Activated CD4-positive, alpha-beta T cell treated with anti-CD3 and anti-CD28 coated beads, Interleukin-2, Interleukin-6, amounts not matched to agents 100 ng/mL and 50 ng/mL, durations not matched to agents 16 hours and 8 hours (primary cell): Measurements from ENCODE around the gene SPATA12.

Experiments
- DNase-seq: peaks from one replicate; pipeline ENCODE4 v3.0.0-alpha.2; 2020

The SPATA12 gene, protein sequence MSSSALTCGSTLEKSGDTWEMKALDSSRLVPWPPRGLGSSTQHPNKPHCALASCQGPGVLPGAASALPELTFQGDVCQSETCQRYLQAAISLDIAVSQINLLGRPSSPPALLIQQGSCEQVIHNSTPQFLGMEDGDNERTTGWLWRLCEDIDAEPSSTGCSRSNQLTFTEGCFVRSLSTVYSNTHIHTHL

DNA sequence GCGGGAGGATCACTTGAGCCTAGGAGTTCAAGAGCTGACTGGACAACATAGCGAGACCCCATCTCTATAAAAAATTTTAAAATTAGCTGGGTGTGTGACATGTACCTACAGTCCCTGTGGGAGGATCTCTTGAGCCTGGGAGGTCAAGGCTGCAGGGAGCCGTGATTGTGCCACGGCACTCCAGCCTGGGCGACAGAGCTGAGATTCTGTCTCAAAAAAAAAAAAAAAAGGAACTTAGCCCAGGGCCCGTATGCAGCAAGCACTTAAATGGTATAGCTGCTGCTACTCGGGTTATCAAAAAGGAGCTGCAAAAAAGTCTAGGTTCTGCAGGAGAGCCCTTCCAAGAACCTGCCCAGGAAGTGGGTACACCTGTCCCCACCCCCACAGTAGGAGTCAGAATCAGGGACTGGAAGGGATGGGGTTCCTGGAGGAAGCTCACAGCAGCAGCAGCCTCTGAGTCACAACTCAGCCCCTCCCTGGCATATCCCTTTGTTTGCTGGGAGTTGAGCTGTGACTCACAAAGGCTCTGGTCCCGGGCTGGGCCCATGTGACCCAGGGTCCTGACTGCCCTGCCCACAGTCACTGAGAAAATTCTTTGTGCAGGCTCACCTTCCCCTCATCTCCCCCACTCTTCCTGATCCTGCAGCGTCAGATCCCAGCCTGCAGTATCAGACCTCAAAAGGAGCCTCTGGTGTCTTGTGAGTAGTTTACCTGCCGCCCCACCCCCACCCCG is at the start of gene SPATA12:
Gene SPATA12, plus strand, starts transcription at position 576 of the 733 bp plus-strand sequence. CDS start 13,031 bp downstream, outside the sequence.
- no peak for DNase-seq

DNA sequence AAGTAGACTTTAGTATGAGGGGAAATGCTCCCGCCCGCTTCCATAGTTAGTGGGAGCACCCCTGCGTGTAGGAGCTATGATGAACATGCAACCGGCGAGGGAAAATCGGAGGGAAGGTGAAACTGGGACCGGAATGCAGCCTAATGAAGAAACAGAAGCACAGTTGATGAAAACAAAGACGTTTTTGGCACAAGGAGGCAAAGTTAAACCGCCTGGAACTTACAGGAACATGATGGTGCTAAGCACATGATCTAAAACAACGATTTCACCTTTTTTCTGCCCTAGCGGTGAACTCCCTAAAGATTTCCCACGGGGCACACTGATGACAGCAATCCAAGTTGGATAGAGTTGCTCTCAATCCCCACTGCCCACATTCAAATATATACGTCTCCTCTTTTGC is 49.4 kb upstream of the SPATA12 start:
- no peak for DNase-seq

DNA sequence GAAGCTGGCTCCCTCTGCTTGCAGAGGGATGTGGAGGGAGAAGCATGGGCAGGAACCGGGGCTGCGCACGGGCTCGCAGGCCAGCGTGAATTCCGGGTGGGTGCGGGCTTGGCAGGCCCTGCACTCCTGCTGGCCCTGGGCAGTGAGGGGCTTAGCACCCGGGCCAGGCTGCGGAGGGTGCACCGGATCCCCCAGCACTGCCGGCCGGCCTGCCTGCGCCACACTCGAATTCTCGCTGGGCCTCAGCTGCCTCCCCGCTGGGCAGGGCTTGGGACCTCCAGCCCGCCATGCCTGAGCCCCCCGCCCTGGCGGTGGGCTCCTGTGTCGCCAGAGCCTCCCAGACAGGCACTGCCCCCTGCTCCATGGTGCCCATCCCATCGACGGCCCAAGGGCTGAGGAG is 47.6 kb upstream of the SPATA12 start:
- DNase-seq, result no peak

DNA sequence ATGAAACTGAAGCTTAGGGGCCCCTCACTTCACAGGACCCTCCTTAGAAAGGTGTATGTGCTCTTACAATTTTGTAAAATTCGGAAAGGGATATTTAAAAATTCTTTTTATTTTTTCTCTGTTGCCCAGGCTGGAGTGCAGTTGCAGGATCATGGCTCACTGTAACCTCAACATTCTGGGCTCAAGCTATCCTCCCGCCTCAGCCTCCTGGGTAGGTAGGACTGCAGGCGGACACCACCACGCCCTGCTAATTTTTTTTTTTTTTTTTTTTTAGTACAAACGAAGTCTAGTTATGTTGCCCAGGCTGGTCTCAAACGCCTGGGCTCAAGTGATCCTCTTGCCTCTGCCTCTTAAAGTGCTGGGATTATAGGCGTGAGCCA is 45.1 kb upstream of the SPATA12 start:
- no peak for DNase-seq

DNA sequence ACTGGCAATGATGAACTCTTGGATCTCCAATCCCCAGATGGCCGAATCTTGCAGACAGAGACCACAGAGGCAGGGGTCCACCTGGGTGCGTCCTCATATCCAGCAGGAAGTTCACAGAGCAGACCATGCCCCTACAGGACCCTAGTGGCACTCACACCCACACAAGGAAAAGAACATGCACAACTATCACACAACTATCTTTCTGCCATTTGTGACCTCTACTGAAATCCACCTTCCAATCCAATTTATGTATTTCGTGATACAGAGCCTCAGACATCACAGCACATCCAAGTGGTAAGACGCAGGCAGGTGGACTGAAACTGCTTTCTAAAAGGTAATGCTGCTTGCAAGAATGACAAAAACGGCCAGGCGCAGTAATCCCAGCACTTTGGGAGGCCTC is 44.6 kb upstream of the SPATA12 start:
- no peak for DNase-seq

DNA sequence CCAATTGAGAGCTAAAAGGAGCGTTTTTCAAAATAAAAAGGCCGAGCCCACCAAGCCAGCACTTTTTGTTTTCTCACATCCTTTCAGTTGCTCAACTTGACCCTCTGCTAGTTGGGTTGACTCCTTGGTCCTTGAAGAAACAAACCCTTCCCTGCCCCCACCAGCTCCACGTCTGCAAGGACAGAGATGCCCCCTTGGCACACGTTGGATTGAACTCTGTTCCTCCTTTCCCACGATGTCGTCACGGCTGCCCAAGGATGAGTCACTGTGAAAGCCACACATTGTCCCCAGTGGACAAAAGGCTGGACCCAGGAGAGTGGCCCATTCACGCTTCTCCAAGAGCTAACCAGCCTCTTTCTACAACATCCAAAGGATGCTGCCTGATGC is 43.0 kb upstream of the SPATA12 start:
- no peak for DNase-seq

DNA sequence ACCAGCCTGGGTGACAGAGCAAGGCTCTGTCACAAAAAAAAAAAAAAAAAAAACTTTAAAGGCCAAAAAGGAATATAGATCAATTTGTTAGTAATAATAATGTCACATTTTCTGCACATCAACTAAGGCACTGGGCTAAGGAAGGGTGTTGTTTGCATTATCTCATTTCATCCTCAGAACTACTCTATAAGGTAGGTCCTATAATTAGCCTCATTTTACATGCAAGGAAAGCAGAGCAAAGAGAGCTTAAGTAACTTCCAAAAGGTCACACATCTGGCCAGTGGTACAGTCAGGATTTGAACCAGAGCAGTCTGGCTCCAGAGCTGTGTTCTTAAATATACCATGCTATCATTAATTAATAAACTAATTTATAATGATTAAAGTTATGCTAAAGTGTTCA is 42.2 kb upstream of the SPATA12 start:
- DNase-seq, result no peak

DNA sequence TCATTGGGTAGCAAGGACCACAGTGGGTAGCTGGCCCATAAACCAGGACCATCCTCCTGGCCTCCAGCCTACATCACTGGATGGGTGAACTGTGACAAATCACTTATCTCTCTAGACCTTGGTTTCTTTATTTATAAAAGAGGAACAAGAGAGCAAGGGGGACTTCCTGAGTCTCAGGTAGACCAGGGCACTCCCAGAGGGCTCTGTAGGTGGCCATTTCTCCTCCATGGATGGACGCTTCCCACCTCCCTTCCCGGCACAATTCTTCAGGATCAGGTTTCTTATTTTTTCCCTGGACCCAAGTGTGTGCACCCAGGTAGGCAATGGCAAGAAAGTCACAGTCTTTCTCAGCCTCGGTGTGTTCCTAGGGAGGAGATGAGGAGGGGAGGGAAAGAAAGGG is 41.4 kb upstream of the SPATA12 start:
- no peak for DNase-seq

DNA sequence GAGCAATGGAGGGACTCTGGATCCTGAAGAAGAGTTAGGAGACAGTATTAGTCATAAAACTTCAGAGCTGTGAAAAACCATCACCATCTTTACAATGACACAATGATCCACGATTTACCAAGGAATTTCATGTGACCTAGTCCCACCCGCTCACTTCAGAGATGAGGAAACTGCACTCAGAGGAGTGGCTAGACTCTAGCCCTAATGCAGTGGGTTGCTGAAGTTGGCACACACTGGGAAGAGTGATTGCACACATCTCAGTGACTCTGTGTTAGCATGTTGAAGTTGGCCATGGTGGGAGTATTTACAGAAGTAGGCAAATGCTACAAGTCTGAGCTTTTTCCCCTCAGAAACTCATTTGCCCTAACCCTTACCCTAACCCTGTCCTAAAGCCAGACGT is 35.2 kb upstream of the SPATA12 start:
- DNase-seq, result no peak

DNA sequence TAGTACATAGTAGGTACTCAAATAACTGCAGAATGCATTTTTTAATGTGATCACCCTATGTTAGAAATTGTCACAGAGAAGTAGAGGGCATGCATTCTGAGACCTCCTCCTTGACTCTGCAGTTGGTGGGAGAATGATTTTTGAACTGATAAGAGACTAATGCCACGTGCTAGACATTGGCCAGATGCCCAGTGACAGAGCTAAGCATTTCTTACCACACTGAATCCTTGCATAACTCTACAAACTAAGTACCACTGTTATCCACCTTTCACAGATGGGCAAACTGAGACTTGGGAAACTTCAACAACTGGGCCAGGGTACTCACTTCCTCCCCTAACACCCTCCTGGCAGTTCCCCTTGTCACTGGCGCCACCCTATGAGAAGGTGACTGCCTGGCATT is 33.5 kb upstream of the SPATA12 start:
- DNase-seq, result no peak

DNA sequence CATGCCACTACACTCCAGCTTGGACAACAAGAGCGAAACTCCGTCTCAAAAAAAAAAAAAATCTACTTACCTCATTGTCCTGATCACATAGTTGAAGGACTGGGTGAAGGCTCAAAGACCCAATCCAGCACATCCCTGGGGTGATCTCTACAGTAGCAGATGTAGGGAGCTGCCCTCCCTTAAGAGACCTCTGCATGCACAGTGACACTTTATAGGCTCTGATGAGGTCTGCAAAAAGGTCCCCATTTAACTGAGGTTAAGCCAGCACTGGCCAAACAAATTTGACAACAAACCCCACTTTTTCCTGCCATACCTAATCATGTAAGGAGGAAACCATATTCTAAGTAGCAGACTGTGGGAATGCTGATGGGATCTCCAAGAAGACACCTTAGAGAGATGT is 31.1 kb upstream of the SPATA12 start:
- no peak for DNase-seq

DNA sequence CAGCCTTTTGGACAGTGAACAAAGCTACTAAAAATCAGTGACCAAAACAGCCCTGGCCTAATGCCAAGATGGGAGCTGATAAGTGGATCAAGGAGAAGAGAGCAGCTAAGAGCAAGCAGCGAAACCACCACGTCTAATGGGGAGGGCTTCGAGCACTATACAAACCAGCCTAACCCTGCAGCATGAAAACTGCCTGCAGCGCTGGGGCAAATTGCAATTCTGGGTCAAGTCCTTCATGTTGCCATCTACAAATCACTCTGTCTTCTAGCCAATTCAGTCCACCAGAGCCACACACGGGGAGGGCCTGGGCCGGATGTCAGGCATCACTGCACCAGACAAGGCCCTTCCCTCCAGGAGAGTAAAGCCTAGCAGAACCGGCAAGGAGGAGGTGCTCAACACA is 30.5 kb upstream of the SPATA12 start:
- DNase-seq, result no peak

DNA sequence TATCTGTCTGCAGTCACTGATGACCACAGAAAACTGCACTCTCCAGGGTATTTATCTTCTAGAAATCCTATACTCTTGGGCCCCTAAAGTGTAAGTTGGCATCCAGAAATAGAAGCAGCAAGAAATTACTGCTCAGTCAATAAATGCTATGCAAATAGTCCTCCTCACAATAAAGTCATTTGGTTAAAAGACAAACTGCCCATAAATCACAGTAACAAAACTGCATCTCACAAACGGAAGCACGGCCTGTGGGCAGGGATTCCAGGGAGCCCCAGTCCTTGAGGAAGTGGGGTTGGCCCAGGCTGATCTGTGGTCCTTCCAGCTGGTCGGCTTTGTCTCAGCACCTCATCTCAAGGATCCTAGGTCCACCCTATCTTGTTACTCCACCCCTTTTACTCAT is 29.7 kb upstream of the SPATA12 start:
- no peak for DNase-seq

DNA sequence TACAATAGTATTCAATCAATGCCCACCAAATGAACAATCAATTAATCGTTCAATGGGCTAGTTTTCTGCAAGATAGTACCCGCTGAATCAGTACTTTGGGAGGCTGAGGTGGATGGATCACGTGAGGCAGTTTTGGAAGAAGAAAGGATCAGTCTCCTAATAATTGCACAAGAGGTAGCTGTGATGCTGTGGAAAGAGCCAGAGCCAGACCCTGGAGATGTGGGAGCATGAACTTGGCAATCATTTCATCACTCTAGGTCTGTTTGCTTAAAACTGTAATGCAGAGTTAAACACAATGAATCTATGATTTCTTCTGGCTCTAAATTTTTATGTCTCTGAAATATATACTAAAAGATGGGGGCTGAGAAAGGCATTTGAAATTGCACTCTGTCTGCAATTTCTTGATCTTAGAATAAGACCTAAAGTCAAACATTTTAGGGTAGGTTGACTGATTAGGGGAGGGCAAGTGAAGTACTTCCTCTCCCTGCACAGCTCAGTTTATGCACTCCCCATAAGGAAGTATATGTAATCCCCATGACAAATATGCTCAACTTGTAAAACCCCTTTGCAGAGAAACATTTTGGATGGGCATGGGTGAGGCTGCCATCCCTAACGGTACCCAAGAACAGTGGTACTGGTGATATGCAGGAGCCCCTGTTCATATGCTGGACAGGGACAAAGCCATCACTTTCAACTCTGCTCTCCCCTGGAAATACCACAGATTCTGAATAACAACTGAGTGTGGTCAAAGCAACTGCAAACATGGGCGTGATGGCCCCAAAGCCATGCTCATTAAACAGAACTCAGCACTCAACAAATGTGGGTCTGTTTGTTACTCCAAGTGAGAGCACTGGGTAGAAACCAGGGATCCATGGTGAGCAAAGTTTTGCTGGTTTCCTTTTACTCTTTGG is 28.6 kb upstream of the SPATA12 start:
- no peak for DNase-seq

DNA sequence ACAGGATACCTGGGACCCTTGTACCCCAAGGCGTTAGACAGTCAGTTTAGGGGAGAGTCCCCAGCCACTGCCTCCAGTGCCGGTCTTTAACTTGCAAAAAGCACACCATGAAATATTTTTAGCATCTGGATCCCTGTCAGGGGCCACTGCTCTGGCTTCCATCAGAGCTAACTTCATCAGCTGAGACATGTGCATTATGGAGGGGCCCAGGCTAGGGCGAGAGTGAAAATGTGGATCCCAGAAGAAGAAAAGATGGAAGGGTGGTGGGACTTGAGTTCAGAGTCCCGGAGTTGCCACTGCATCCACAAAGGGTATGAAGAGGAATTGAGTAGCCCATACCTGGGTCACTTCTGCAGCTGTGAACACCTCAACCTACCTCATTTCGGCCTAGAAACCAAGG is 23.5 kb upstream of the SPATA12 start:
- no peak for DNase-seq

DNA sequence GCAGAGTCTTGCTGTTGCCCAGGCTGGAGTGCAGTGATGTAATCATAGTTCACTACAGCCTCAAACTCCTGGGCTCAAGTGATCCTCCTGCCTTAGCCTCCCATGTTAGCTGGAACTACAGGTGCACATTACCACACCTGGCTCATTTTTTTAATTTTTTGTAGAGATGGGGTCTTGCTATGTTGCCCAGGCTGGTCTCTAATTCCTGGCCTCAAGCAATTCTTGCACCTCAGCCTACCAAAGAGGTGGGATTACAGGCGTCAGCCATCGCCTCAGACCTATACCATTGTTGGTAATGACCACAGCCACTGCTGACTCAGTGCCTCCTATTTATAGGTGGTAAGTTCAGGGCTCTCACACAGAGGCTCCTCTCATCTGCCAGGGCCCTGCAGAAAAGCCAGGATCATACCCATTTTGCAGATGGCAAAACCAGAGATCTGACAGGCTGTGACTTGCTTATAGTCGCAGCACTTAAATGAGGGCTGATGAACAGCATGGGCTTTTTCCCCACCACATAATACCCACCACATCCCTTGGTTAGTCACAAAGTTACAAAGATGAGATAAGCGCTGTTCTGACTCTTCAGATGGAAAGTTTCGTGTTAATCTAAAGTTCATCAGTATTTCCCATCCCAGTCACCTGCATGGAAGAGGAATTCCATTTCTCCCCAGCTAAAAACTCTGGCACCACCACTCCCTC is 21.8 kb upstream of the SPATA12 start:
- peak; percentile 6 for DNase-seq

DNA sequence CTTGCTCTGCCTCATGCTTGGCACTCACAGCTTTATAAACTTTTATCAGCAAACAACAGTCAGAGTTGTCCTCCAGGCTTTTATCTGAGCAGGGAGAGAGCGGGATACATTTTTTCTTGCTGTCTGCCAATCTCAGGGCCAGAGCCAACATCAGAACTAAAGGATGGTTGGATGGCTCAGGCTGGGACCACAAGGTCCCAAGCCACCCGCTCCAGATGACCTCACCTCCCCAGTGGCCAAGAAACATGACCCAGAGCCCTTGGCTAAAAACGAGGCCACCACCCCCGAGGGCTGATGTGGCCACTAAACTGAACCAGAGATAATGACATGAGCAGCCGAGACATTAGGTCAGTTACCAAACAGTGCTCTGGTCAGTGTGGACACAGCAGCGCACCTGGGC is 18.8 kb upstream of the SPATA12 start:
- DNase-seq, result no peak

DNA sequence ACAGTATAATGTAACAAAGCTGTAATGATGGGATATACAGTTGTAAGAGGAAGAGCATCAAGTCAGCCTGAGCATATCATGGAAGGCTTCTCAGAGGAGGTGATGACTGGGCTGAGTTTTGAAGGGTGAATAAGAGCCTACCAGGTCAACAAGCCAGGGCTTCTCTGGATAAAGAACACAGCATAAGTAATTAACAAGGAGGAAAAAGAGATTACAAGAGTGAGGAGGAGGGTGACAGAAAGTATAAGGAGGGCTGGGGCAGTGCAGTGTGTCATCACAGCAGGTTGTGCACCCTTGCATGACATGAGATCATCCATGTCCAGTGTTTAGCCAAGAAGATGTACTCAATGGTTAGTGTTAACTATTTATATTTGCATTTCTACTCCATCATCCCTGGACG is 16.9 kb upstream of the SPATA12 start:
- DNase-seq, result no peak

DNA sequence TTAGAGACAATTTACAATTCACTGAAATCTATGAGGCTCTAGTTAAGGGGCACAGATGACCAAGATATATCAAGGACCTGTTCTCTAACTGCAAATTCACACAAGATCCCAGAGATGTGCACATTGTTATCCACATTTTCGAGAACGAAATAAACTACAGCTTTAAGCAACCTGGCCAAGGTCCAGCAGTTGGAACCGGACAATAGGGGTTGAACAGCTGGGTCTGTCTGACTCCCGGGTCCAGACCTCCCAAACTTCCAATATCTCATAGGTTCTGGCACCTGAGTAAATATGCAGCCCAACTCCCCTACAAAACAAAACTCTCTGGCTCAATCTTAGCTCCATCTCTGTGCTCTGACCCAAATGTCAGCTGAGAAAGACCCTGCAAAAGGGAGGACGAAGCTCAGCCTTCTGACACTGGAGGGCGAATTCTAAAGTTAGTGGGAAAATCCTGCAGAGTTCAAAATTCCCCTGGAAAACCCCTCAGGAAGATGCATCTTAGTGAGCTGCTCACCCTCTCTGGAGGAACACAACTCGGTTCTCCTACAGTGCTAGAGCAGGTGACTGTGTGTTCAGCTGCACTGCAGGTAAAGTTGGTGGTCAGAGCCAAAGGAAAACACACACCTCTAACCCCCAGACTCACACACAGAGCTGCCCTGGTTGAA is 14.2 kb upstream of the SPATA12 start:
- no peak for DNase-seq

DNA sequence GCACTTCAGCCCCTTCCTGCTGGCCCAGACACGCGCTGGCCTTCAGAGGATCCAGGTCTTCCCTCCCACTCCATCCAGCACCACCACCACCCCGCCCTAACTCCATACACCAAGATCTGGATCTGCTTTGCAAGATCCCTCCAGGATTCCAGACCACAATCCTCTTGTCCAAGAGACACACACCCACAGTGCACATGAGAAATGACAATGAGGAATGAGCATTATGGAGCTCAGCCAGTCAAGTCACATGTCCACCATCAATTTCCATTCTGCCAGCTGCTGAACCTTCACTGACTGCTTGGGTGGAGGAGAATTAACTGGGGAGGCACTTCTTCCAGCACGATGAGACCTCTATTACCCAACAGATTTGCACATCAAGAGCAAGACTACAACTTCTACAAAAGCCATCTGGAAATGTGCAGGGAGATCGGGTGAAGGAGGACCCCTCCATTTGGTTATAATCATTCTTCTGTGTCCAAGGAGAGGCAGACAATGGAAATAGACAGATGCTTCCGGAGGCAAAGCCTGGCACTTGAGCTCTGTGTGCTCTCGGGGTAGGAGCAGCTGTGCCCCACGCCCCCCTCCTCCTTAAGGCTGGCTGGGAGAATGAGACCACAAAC is 12.3 kb upstream of the SPATA12 start:
- DNase-seq, result no peak

DNA sequence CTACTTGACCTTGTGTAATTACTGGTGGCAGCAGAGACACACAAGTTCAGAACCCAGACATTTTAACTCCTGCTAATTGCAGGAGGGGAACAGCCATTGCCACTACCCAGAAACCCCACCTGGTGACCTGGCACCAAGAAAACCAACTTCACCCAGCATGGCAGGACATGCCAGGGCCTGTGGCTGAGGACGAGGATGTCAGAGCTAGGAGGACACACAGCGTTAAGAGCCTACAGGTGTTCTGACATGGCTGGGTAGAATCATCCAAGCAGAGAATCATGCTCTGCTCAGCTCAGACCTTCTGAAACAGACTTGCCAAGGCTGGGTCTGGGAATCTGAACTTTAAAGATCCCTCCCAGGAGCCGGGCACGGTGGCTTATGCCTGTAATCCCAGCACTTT is 11.7 kb upstream of the SPATA12 start:
- DNase-seq, result no peak

DNA sequence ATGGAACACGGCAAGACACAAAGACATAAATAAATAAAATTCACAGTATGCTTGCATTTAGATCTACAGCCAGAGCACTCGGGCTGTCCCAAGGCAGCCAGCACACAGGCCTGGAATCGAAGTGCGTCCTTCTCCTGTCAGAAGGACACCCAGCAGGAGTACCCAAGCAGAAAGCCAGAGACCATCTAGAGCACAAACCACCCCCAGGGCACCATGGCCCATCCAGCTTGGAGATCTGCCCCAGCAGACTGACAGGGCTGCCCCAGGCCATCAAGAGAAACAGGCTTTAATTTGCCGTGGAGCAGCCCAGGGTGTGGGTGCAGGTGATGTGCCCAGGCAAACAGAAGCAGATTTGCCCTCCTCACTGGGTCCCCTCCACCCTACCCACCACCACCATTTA is 7.8 kb upstream of the SPATA12 start:
- no peak for DNase-seq
